Stimulated activated CD4-positive, alpha-beta T cell treated with anti-CD3 and anti-CD28 coated beads, Interleukin-4, amount 100 ng/mL, for 24 hours (primary cell): ENCODE results near the gene FXYD7.
"Not testable (repeated sequence)": the region's sequence is repeated elsewhere in the genome, so short reads cannot be mapped to it uniquely, and the experiment has no call there.

Experiments used
- DNase-seq: peaks from one replicate; pipeline ENCODE4 v3.0.0-alpha.2; 2020

FXYD7 gene

DNA sequence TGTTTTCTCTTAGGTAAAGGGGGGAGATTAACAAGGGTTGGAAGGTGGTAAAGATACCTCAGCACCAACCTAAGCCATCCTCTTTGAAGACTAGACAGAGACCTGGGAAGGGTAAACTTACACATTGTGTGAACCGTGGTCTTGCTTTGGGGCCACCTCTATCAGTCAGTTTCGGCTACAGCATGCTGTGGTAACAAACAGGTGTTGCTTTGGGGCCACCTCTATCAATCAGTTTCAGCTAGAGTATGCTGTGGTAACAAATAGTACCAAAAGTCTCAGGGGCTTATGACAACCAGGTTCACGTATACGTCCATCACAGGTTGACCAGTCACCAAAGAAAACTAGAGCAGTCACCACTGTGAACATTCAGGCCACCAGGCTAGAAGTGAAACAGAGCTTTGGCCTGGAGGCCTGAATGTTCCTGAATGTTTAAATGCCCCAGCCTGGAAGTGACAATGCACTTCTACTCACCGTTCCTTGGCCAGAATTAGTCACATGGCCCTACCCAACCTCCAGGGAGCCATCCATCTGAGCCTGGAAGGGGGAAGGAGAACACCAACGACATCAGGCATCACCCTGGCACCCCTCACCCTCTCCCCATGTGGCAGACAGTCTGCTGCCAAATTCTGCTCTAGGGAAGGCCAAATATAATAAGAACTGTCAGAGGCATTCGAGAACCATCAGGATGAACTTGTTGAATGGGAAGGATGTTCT is 3.8 kb downstream of the FXYD7 start:
- no peak for DNase-seq

DNA sequence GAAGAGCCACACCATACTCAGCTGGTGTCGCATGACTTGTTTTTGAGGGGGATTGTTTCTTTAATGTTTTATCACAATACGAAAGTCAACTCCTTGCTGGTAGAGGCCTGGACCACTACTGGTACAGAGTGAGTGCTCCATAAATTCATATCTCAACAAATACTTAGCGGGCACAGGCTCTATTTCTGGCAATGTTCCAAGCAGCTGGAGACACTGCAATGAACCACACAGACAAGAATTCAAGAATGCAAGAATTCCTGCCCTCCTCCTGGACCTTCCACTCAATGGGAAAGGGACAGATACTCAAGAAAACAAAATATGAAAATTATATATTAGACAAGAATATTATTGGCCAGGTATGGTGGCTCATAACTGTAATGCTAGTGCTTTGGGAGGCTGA is 6.4 kb downstream of the FXYD7 start:
- DNase-seq: no peak

DNA sequence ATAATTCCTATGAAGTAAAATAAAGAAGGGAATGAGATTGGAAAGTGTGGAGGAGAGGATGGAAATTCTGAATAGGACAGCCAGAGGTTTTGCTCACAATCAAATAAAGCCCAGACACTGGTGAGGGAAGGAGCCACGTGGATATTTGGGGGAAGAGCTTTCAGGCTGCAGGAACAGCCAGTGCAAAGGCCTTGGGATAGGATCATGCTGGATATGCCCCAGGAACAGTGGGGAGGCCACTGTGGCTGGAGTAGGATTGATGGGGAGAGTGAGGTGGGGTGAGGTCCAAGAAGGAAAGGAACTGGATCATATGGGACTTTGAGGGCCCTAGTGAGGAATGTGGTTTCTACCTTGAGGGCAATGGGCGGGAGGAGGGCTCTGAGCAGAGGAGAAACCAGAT is 7.4 kb downstream of the FXYD7 start:
- DNase-seq: no peak

DNA sequence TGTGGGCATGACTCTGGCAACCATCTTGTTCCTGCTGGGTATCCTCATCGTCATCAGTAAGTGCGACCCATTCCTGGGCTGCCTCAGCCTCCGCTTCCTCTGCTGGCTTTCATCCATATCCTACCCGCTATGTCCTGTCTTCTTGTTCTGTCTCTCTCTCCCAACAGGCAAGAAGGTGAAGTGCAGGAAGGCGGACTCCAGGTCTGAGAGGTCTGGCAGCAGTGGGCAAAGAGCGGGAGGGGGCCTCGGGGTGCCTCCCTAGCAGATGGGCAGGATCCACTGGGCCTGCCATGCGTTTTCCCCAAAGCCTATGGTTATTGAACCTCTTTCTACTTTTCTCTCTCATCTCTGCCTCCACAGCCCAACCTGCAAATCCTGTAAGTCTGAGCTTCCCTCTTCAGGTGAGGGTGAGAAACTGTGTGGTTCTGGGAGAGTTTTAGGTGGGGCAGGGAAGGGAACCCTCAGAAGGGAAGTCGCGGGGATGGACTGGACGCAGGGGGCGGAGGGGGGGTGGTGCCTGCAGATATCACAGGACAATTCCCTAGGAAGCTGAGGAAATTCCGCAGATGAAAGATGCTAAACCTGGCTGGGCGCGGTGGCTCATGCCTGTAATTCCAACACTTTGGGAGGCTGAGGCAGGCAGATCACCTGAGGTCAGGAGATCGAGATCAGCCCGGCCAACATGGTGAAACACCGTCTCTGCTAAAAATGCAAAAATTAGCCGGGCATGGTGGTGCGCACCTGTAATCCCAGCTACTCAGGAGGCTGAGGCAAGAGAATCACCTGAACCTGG is 8.4 kb downstream of the FXYD7 start:
- DNase-seq: no peak

DNA sequence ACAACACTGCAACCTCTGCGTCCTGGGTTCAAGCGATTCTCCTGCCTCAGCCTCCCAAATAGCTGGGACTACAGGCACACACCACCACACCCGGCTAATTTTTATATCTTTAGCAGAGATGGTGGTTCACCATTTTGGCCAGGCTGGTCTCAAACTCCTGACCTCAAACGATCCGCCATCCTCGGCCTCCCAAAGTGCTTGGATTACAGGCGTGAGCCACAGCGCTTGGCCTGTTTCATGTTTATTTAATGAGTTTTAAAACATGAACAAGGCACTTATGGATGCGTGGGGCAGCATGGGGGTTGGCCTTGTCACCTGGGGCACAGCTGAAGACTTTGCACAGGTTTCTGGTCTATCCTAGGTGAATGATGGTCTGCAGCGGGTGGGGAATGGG is 10.1 kb downstream of the FXYD7 start:
- not testable (repeated sequence) for DNase-seq

DNA sequence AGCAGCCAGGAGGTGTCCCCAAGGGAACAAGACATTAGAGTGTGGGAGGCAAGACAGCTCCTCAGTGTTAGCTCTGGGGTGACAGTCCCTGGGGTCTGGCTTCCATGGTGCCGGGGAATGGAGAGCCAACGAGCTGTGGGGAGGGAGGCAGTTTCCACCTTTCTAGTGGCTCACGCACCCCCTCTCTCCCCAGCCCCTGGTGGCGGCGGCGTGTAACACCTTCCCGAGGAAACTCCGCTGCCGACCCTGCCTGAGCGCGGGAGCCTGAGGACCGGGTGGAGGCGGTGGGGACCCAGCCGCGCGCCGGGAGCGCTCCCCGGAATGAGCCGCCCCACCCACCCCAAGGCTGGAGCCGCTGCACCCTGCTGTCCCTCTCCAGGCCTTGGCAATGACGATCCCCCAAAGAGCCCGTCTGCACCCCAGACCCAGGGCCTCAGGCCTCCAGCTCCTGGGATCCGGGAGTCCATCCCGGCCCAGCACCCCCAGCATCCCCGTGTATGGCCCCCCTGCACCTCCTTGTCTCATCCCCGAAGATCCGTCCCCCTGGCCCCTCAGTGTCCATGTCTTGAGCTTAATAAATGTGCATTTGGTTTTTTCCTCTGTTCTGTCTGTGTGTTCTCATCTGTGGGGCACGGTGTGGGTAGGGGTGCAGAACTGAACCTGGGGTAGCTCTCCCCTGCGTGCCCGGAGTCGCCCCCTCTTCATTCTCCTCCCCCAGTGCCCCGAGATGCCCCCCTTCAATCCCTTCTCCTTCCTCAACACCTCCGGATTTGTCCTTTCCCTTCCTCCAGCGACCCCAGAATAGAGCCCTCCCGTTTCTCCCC is 10.9 kb downstream of the FXYD7 start:
- DNase-seq: peak; percentile 81

DNA sequence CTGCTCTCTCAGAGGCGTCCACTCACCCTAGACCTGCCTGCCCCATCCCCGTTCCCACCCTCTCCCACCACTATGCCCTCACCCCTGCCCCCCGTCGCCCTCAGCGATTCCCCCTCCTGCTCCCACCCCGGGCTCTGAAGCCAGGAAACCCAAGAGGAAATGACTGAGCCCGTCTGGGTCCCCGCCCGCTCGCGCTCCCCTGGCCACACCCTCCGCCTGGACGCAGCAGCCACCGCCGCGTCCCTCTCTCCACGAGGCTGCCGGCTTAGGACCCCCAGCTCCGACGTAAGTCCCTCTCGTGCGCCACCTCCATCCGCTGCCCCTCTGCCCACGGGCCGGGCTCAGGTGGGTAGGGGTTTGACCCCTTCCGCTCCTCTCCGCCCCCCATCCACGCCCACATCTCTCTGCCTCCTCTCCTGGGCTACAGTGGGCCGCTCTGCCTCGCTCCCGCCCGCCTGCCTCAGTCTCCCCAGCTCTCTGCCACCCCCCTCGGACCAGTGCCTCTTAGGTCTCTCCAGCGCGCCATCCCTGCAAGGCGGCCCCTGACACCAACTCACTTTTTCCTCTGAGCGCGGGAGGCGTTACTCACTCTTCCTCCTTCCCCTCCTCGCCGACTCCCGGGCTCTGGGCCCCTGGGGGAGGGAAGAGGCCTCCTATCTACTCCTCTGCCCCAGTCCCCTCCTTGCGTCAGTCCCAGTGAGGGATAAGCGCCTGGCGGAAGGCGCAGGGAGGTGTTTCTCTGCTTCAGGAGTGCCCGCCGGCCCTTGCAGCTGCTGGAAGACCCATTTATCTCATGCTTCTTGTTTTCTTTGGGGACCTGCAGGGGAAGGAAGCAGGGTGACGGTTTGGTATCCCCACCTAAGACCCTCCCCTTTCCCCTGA is 11.7 kb downstream of the FXYD7 start, which contains the start of gene FXYD5:
FXYD5 (plus strand) TSS at position 211 of the 882 bp plus-strand sequence. CDS start 816 bp downstream, outside the sequence.
- peak; percentile 89 for DNase-seq

DNA sequence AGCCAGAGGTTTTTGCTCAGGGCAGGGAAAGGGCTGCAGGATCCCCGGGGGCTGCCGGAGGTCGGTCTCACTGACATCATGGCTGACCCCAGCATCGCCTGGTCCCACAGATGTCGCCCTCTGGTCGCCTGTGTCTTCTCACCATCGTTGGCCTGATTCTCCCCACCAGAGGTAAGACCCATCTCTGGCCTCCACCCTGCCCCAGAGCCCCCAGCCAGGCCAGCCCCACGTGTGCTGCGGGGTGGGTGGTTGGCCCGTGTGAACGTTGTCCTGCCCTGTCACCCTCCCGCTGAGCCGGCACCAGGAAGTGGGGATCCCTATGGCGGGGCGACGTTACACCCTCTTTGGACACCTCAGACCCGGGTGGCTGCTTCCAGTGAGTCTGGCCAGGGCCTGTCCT is 12.4 kb downstream of the FXYD7 start:
- peak; percentile 47 for DNase-seq

DNA sequence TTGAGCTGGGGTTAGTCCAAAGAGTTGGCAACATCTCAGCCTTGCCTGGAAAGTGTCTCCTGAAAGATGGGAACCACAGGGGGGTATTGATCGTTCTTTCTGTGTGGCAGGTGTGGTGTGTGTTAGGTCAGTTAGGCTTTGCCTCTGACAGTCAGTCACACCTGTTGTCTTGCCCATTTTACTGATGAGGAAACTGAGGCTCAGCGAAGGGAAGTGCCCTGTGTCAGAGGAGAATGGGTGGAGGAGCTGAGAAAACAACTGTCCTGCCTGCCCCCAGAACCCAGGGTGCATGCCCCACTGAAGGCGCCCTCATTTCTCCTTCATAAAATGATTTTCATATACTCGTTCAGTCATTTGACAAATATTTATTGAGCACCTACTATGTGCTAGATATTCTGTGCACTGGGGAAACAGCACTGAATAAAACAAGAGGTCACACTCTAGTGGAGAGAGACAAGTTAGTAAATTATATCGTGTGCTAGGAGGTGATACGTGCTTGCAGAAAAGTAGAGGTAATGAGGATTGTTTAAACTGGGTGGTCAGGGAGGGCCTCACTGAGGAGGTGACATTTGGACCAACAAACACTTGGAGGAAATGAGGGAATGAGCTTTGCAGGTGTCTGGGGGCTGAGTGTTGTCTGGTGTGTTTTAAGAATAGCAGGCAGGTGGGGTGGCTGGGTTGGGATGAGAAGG is 13.1 kb downstream of the FXYD7 start:
- DNase-seq: no peak

DNA sequence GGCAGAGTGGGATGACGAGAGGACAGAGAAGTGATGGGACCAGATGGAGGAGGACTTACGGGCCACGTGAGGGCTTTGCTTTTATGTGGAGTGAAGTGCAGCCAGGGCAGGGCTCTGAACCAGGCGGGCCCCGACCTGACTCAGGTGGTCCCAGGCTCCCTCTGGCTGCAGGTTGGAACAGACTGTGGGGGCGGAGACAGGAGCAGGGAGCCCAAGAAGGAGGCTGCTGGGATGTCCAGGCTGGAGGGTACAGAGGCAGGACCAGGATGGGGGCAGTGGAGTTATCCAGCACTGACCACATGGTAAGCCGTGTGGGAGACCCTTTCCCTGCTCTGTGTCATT is 13.6 kb downstream of the FXYD7 start:
- no peak for DNase-seq

DNA sequence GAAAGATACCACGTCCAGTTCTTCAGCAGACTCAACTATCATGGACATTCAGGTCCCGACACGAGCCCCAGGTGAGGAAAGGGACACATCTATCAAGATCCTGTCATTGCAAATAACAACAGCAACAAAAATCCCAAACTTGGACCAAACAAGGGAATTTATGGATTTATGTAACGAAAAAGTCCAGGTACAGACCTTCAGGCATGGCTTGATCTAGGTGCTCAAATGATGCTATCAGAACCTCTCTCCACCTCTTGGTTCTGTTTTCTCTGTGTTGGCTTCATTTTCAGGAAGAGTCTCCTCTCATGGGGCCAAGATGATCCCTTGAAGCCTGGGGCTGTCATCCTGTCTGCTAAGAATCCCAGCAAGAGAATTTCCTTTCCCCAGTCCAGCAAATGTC is 14.4 kb downstream of the FXYD7 start:
- no peak for DNase-seq

DNA sequence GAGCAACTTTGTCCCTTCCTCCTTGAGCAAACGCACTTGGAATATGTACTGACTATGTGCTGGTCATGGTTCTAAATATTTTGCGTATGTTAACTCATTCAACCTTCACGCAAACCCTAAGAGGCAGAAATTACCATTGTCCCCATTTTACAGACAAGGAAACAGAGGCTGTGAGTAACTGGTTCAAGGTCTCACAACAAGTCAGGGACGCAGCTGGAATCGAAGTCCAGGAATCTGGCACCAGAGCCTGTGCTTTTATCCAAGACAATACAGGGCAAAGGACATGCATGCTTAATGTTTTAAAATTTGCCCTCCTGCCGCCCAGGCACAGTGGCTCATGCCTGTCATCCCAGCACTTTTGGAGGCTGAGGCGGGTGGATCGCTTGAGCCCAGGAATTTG is 16.6 kb downstream of the FXYD7 start:
- no peak for DNase-seq

DNA sequence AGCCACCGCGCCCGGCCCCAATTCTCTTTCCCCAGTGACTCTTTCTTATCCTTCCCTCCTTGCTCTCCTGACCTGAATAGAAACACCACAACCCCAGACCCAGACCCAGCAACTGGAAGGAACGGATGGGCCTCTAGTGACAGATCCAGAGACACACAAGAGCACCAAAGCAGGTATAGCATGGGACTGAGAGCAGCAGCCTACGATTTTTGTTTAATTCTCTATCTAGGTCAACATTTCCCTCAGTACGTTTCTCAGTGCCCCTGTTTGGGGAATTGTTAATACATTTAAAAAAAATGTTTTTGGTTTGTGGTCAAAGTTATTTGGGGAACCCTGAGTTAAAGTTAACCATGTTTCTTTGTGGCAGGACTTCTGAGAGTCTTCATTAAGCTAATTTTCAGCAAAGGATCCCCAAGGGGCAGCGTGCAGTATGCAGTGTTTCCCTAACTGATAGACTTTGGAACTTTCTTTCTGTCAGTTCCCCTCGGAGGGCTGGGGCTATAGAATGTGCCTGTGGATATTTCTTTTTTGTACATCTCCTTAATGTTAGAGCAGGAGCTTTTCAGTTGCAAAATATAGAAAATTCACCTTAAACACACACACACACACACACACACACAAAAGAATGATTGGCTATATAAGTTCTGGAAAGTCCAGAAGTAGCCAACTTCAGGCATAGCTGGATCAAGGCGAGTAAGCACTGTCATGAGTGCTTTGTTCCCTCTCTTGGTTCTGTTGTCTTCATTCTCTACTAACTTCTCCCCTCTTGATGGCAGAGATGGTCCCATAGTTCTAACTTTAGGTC is 17.8 kb downstream of the FXYD7 start:
- DNase-seq: no peak

DNA sequence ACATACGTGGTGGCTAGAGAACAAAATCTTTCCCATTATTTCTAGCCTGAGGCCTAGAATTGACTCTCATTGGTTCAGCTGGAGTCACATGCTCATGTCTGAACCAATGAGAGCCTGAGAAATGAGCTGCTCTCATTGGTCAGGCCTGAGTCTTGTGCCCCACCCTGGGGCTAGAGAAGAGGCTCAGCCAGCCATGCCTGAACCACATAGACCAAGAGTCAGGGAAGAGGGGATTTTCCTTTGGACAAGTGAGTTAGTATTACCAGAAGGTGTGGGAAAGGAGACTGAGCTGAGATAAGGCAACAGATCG is 18.3 kb downstream of the FXYD7 start:
- DNase-seq: no peak

DNA sequence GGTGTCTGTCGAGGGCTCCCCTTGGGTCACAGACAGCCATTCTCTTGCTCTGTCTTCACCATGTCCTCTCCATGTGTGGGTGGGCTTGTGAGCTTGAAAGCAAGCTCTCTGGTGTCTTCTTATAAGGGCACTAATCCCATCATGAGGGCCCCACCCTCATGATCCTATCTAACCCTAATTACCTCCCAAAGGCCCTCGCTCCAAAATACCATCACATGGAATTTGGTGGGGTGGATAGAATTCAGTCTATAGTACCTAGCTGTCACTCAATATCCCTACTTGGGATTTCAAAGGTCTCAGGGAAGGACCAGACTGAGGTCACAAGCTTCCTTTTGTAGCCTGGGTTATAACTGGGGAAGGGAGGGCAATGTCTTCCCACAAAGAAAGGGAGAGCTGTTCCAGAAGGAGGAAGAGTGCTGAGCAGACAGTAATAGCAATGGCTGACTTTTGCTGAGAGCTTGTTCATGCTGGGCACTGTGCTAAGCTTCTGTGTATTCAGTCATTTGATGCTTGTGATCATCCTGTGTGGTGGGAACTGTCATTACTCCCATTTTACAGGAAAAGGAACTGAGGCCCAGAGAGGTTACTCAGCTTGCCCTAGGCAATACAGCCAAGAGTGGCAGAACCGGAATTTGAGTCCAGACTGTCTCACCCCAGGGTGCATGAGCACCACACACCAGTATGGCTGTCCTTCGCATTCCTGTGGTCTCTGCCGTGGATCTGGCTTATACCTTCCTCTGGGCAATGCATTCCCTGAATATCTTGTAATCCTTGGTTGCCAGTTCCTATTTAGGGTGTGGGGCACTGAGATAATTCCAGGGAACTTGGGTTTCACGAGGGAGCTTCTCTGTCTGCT is 19.6 kb downstream of the FXYD7 start:
- no peak for DNase-seq

DNA sequence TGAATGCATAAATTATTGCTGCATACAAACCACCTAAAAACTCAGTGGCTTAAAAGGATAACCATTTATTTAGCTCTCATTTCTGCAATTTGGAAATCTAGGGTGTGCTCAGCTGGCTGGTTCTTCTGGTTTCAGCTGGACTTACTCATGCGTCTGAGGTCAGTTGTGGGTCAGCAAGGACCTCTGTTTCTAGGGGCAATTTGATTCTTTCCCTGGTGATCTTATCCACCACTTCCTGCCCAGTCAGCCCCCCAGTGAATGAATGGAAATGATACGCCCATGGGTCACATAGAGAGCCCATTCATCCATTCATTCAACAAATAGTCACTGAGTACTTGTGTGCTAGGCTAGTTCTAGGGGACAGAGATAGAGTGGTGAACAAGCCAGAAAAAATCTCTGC is 21.4 kb downstream of the FXYD7 start:
- no peak for DNase-seq

DNA sequence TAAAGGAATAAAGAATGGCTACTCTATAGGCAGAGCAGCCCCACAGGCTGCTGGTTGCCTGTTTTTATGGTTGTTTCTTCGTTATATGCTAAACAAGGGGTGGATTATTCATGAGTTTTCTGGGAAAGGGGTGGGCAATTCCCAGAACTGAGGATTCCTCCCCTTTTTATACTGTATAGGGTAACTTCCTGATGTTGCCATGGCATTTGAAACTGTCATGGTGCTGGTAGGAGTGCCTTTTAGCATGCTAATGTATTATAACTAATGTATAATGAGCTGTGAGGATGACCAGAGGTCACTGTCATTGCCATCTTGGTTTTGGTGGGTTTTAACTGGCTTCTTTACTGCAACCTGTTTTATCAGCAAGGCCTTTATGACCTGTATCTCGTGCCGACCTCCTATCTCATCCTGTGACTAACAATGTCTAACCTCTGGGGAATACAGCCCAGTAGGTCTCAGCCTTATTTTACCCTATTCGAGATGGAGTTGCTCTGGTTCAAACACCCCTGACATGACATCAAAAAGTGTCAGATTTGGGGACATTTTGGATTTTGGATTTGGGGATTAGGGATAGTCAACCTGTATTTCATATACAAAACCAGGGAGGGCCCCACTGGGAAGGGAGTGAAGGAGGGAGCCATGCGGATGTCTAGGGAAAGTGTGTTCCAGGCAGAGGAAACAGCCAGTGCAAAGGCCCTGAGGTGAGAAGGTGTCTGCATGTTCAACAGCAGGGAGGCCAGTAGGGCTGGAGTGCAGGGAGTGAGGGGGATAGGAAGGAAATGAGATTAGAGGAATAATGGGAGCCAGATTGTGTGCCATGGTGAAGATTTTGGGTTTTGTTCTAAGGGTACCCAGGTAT is 22.4 kb downstream of the FXYD7 start:
- no peak for DNase-seq

DNA sequence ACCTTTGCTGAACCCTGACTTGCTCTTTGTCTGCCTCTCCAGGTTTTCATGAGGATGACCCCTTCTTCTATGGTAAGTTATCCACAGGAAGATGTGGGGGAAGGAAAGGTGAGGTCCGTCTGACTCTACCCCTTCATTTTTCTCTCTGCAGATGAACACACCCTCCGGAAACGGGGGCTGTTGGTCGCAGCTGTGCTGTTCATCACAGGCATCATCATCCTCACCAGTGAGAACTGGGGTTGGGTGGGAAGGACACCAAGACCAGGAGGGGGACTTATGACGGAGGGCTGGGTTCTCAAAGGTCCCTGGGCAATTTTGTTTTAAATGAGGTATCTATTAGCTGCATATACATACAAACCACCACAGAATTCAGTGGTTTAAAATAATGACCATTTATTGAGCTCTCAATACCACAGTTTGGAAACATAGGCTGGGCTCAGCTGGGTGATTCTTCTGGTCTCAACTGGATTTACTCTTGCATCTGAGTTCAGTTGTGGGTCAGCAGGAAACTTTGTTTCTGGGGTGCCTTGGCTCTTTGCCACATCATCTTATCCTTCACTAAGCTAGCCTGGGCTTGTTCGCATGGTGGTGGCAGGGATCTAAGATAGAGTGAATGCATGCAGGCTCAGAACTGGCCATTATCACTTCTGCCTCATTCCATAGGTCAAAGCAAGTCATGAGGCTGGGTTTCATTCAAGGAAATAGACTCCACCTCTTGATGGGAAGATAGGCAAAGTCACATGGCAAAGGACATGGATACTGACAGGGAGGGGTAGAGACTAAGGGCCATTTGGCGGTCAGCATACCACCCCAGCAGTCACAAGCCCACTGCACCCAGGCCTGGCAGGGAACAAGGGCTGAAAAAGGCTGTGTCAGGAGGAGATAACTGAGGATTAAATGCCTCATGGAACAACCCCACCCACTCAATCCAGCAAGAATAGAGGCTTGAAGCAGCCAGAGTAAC is 23.3 kb downstream of the FXYD7 start:
- no peak for DNase-seq
